Caki2 (cell line): ENCODE measurements around the gene JAK2. TPM values are rescaled to one million over a fixed set of nuclear protein-coding genes. Genes with fewer than 3 reads are reported as not detected.

ENCODE experiments used
- DNase-seq: peaks from one replicate; pipeline ENCODE4 v3.0.0-alpha.2; 2015; ENCODE audit warnings: low read depth
- in situ Hi-C: cut with HindIII; loops from 2 replicates; pipeline ENCODE4 v1.10.0; 2016; ENCODE audit warnings: low sequenced_read_pairs, low pct_unique_long_range_greater_than_20kb, mixed read lengths
- total RNA-seq: library from RNA; depleted of rRNA; stranded (reverse); fragments of >200 nt; shearing (Covaris generic); gene quantifications from 2 replicates; pipeline ENCODE4 v1.2.3, GENCODE V29; 2014; ENCODE audit warnings: low replicate concordance; rRNA removed

Gene JAK2
- total RNA-seq, 1 experiment from 2014 or later: 1.1 TPM

- in situ Hi-C loops: no loop called here
- no peak for DNase-seq
These were observed 126.0 kb downstream of the JAK2 start for GRCh38 chr9:5110867-5111681.

DNA sequence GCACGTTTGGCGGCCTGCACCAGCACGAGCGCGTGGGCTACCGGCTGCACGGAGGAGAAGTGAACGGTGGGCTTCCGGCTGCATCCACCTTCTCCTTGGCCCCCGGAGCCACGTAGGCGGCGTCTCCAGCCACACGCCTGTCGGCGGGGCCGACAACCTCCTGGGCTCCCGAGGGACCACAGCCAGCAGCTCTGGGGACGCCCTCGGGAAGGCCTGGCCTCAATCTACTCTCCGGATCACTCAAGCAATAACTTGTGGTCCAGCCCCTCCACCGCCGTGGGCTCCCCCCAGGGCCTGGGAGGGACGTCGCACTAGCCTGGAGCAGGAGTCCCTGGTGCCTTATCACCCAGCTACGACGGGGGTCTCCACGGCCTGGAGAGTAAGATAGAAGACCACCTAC lies 126.6 kb downstream of the JAK2 start:
- in situ Hi-C loops: no loop called here
- DNase-seq: no peak

- in situ Hi-C loops: no loop called here
These were observed 127.1 kb downstream of the JAK2 start for GRCh38 chr9:5112109-5112592.

GRCh38 chr9:5112646-5113045 lies 127.6 kb downstream of the JAK2 start:
- in situ Hi-C loops: no loop called here
- DNase-seq: no peak

More at GRCh38 chr9:5112109-5112592, 127.1 kb downstream of the JAK2 start:
- DNase-seq: no peak

GRCh38 chr9:5113523-5113922 lies 128.5 kb downstream of the JAK2 start:
- in situ Hi-C loops: no loop called here
- no peak for DNase-seq

GRCh38 chr9:5113994-5114748 lies 129.1 kb downstream of the JAK2 start:
- in situ Hi-C loops: no loop called here
- DNase-seq: no peak

DNA sequence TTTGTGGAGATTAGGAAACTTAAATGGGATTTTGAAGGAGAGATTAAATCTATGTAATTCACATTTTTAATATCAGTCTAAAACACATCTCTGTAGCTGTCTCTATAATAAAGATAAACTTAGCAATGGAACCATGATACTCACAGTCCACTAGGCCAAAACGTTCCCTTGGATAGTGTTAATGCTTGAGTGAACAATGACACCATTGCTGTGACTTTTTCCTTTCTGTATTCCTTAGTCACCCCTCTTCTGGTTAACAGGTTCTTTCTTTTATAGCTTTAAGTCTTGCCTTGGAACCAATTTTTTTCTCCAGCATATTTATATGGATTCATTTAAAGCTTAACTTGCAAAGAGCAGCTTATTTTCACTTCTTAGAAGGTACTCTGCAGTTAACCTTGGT lies 137.0 kb downstream of the JAK2 start:
- in situ Hi-C loops: no loop called here
- peak; percentile 29 for DNase-seq

DNA sequence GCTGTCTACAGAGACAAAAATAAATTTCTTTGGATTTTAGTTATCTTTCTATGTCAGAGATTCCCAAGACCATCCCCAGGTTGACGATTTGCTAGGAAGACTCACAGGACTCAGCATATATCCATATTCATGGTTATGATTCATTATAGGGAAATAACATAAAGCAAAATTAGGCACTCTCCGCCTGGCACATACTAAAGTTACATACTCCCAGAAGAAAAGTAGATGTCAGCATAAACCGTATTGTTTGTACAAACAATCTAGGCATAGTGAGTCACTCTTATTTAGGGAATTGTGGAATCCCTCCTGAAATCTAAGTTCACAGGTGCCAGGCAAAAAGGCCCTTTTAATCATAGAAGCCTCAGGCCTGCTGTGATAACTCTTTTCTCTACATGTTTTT lies 137.4 kb downstream of the JAK2 start:
- in situ Hi-C loops: no loop called here
- no peak for DNase-seq

- DNase-seq: no peak
- in situ Hi-C loops: no loop called here
These were observed 155.1 kb downstream of the JAK2 start for GRCh38 chr9:5140151-5140550.

DNA sequence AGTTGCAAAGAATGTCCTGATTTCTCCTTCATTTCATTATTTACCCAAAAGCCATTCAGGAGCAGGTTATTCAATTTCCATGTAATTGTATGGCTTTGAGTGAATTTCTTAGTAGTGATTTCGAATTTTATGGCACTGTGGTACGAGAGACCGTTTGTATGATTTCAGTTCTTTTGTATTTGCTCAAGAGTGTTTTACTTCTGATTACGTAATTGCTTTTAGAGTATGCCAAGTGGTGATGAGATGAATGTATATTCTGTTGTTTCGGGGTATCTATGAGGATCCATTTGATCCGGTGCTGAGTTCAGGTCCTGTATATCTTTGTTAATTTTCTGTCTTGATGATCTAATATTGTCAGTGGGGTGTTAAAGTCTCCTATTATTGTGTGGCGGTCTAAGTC lies 159.1 kb downstream of the JAK2 start:
- no peak for DNase-seq
- in situ Hi-C loops: no loop called here

DNA sequence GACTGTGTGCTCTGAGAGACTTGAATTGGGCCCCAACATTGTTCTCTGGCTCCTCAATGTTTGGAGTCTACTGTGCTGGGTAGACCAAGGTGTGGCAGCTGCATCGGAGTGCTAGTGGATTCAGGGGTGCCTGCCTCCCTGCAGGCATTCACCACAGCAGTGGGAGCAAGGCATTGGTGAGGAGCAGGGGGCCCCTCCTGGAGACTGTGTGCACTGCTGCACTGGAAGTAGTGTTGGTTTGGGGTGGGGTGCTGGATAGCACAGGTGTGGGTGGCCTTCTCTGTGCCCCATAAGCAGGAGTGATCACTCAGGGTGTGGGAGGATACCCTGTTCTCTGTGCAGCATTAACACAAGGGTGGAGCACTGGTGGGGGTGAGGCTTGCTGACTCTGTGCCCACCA lies 161.2 kb downstream of the JAK2 start:
- DNase-seq: no peak

More for the DNA sequence above, 161.2 kb downstream of the JAK2 start:
- in situ Hi-C loops: no loop called here

Other genes starting within 250 kb of the JAK2 start
- gene AK3, start 244.1 kb upstream of the JAK2 start, total RNA-seq: 16.9 and 23.7 TPM in 2 replicates
- 5.0 and 7.4 TPM in 2 replicates for gene RCL1, start 192.3 kb upstream of the JAK2 start, total RNA-seq
- not detected in 2 replicates for gene INSL6, start 200.4 kb downstream of the JAK2 start, total RNA-seq
- gene INSL4, start 246.1 kb downstream of the JAK2 start, total RNA-seq: not detected in 2 replicates